GM18499 (cell line): ENCODE results near the gene GDF10.

Experiments used
- ATAC-seq: cut with Tn5 transposase; IDR thresholded peaks from one replicate; pipeline ENCODE4 v1.9.1; 2021; ENCODE audit warnings: moderate number of reproducible peaks; ENCODE audit not compliant: insufficient read depth, unreplicated experiment

The GDF10 gene

GRCh38 chr10:47330366-47330765, 30.4 kb downstream of the GDF10 start:
- ATAC-seq = no peak

GRCh38 chr10:47330804-47331203, 30.8 kb downstream of the GDF10 start:
- ATAC-seq = no peak

DNA sequence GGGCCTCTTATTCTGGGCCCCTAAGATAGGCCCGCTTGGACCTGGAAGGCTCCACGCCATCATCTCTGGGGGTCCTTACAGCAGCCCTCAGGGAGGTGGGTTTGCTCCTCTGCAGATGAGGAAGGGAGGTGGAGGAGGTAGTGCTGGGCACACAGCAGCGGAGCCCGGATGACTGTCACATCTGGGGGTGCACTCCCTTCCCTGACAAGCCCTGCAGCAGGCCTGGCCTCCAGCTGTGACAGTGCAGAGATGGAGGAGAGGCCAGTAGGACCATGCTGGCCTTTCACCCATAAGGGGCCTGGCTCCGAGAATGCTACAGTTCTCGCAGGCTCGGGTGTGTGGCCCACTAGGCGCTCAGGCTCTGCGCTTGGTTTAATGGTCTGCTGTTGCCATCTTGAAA, 31.5 kb downstream of the GDF10 start:
- ATAC-seq = no peak

DNA sequence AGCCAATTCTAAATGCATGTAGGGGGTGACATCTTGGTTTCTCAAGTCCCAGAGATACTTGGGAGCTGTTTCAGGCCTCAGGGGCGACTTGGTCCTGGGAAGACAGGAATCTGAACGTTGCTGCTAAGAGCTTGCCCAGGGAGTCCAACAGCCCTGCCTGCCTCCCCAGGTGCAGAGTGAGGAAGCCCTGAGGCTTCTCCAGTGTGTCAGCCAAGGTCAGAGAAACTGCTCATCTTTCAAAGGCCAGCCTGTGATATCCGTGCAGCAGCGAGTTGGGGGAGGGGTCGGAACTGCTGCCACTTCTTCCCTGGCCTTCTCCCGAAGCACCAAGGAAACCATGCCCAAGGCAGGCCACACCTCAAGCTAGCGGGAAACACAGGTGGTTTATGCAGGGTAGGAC, 32.0 kb downstream of the GDF10 start:
- ATAC-seq = no peak

- ATAC-seq = no peak
Observed at GRCh38 chr10:47332371-47332770, 32.4 kb downstream of the GDF10 start.

DNA sequence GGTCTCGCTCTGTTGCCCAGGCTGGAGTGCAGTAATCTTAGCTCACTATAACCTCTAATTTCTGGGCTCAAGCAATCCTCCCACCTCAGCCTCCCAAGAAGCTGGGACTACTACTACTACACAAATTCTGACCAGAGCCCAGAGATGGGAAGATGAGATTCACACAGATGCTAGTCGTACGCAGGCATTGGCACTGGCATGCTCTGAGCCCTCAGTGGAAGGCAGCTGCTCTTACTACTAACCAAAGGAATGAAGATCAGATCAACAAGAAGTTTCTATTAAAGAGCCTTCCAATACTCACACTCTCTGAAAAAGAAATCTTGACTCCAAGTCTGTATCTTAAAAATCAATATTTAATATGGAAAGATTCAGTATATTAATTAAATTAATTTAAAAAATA, 32.9 kb downstream of the GDF10 start:
- ATAC-seq = no peak

- ATAC-seq = no peak
Observed at GRCh38 chr10:47333532-47333931, 33.5 kb downstream of the GDF10 start.

- no peak for ATAC-seq
Observed at GRCh38 chr10:47334466-47335295, 34.7 kb downstream of the GDF10 start.

DNA sequence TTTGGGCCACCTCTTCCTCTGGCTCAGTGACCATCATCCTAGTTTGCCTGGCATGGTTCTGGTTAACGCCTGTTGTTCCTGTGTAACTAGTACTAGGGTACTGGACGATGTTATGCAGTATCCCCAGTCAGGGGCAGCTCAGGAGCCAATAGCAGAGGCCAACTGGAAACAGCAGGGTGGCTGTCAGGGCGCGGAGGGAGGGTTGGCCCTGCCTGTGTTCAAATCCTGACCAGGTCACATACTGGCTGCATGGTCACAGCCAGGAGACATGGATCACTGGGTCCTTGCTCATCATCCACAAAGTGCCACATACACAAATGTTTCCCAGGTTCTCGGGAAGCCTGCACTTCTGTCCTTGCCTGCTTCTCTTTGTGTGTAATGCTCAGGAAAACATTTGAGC, 35.9 kb downstream of the GDF10 start:
- no peak for ATAC-seq

DNA sequence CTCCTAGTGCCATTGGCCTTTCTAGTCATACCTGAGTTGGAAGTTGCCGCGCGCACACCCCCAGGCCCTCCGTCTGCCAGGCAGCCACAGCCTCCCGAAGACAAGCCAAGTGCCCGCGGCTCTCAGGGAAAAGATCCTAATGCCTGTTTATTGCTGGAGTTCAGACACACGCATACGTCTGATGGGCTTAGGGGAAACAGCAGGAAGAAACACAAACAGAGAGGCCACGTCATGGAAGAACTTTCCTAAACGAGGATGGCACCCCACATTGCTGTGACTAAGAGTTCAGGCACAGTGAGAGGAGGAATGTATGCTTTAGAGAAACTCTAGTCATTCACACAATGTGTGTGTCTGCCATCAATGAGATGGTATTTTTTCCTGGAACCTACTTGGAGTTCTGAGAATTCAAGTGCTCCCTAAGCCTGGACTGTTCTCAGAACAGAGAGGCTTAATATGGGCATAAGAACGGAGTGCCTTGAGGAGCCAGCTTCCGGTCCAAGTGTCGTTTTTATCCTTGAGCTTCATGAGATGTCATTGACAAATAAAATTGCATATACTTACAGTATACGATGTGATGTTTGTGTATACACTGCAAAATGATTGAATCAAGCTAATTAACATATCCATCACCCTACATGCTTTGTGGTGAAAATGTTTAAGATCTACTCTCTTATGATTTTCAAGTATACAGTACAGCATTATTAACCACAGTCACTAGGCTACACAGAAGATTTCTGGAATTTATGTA, 36.6 kb downstream of the GDF10 start:
- ATAC-seq = no peak

DNA sequence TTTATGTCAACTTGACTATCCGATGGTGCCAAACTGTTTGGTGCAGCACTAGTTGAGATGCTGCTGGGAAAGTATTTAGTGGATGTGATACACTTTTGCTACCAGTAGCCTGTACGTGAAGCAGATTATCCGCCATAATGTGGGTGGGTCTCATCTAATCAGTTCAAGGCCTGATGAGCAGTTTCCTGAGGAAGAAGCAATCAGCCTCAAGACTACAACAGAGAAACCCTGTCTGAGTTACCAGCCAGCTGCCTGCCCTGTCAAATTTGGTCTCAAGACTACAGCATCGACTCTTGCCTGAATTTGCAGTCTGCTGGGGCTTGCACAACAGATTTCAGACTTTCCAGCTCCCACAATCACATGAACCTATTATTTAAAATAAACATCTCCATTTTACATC, 37.3 kb downstream of the GDF10 start:
- no peak for ATAC-seq

GRCh38 chr10:47339186-47339735, 39.3 kb downstream of the GDF10 start:
- ATAC-seq = no peak

DNA sequence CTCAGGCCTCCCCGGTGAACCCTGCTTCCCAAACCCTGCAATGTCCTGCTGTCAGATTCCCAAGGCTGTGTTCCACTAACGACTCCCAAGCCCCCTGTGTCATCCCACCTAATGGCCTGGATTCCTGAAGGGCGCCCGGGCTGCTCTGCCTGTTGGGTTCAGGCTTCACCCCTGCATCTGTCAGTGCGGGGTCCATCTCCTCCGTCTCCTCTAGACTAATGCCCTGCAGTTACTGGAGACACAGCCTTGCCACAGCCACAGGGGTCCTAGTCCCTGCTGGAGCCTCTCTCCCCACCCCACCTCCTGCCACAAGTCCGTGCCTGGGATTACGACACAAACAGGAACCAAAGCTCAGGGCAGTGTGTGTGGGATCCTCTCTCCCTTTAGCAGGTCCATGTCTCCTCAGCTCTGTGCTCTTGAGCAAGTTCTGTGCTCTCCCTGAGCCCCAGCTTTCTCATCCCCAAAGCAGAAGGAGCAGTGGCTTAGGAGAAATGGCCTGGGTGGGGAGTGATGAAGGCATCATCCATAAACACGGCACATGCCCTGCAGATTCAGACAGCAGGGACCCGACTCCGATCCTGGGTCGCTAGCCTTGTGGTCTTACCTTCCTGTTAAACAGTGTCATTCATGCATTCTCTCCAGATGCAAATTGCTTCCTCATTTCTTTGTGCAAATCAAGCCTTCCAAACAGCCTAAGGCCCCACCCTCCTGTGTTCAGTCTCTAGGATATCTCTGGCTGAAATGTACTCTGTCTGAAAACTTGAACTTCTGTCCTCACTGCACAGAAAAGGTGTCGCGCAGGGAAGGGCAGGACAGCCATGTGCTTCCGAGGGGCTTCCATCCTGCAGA, 40.0 kb downstream of the GDF10 start:
- ATAC-seq = no peak

DNA sequence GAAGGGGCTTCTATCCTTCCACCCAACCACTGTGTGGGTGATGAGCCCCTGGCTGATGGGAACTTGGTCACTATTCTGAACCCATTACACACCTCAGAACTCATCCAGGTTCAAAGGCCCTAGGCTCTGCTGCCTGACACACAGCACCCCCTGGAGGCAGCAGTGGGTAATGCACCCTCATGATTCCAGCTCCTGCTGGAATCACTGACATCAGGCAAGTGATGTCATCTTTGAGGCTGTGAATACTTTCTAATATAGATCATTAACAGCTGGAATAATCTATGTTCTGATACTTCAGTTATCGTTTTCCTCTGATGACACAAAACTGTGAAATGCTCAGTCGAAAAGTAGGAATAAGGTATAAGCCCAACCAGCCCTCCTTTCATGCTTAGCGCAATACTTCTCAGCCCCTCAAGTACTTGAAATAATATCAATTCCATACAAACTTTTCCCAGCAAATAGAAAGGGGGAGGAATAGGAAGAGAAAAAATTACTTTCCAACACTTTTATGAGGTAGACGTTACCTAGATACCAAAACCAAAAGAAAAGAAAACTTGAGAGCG, 40.7 kb downstream of the GDF10 start:
- ATAC-seq = no peak

GRCh38 chr10:47344996-47345870, 45.2 kb downstream of the GDF10 start:
- no peak for ATAC-seq

- no peak for ATAC-seq
Observed at GRCh38 chr10:47346581-47347302, 46.7 kb downstream of the GDF10 start.

DNA sequence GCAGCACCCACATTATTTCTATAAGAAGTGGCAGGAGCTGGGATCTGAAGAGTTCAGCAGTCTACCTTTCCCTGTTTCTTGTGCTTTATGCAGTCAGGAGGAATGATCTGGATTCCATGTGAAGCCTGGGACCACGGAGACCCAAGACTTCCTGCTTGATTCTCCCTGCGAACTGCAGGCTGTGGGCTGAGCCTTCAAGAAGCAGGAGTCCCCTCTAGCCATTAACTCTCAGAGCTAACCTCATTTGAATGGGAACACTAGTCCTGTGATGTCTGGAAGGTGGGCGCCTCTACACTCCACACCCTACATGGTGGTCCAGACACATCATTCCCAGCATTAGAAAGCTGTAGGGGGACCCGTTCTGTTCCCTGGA, 47.3 kb downstream of the GDF10 start:
- no peak for ATAC-seq

- no peak for ATAC-seq
Observed at GRCh38 chr10:47348138-47348651, 48.2 kb downstream of the GDF10 start, which contains the start of gene RBP3. TSS of gene RBP3 (plus strand) at chr10:47348363. CDS start at chr10:47348485, 122 bp downstream.
